ENCODE measurements around the gene TSC22D4. TPM values are rescaled to one million over a fixed set of nuclear protein-coding genes. Genes with fewer than 3 reads are reported as not detected.
"Not testable (repeated sequence)": the region's sequence is repeated elsewhere in the genome, so short reads cannot be mapped to it uniquely, and the experiment has no call there.

TSC22D4 gene
- total RNA-seq, 3 donors from 2014 or later = 45.1 to 65.2 (median 64.8) TPM

DNA sequence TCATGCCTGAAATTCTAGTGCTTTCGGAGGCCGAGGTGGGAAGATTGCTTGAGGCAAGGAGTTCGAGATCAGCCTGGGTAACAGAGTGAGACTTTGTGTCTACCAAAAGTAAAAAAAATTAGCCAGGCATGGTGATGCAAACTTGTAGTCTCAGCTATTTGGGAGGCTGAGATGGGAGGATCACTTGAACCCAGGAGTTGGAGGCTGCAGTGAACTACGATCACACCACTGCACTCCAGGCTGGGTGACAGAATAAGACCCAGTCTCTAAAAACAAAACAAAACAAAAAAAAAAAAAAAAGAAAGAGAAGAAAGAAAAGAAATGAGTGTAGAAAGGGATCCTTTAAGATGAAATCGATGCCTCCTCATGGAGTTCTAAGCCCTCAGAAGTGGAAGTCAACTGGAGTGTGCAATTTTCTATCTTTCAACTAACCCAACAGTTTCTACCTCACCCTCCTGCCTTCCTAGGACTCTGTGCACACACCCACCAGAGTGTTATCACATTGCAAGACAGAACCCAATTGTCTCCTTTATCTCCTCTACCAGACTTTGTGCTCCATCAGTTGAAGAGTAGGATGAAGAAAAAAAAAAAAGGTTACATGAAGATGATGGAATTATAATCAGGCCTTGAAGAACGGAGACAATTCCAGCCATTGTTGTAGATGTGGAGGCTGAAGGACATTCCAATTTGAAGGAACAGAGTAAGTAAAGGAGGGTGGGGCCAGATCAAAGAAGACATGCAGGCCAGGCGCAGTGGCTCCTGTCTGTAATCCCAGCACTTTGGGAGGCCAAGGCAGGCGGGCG, 31.6 kb upstream of the TSC22D4 start:
- ATAC-seq = no peak
- H3K4me3 ChIP-seq = no peak overlapping the region

GRCh38 chr7:100509231-100509630, 30.2 kb upstream of the TSC22D4 start:
- intact Hi-C loops (cut with DNase I, micrococcal nuclease) = no loop called here
- TF ChIP-seq, protein P1, sequence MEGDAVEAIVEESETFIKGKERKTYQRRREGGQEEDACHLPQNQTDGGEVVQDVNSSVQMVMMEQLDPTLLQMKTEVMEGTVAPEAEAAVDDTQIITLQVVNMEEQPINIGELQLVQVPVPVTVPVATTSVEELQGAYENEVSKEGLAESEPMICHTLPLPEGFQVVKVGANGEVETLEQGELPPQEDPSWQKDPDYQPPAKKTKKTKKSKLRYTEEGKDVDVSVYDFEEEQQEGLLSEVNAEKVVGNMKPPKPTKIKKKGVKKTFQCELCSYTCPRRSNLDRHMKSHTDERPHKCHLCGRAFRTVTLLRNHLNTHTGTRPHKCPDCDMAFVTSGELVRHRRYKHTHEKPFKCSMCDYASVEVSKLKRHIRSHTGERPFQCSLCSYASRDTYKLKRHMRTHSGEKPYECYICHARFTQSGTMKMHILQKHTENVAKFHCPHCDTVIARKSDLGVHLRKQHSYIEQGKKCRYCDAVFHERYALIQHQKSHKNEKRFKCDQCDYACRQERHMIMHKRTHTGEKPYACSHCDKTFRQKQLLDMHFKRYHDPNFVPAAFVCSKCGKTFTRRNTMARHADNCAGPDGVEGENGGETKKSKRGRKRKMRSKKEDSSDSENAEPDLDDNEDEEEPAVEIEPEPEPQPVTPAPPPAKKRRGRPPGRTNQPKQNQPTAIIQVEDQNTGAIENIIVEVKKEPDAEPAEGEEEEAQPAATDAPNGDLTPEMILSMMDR (IDR thresholded peaks at IDR 0.05) = no peak
- Histone ChIP-seq H3K9me3 (no peaks in the 10 kb centered on the region), H3K4me3 (no peak overlapping the region), H3K4me1 (ENCODE audit: low read depth) (no peaks in the 10 kb centered on the region), H3K36me3 (ENCODE audit: low read depth) (no peaks in the 10 kb centered on the region)
- ATAC-seq (no peak), DNase-seq (no peak)

More for the DNA sequence above, 31.6 kb upstream of the TSC22D4 start:
- Histone ChIP-seq H3K4me1 (ENCODE audit: low read depth) (no peaks in the 10 kb centered on the region), H3K36me3 (ENCODE audit: low read depth) (no peaks in the 10 kb centered on the region), H3K9me3 (no peaks in the 10 kb centered on the region)
- intact Hi-C loops (cut with DNase I, micrococcal nuclease) = no loop called here
- DNase-seq = no peak
- TF ChIP-seq, protein P1 (IDR thresholded peaks at IDR 0.05) = no peak

- TF ChIP-seq, protein P1 (IDR thresholded peaks at IDR 0.05) = no peak
- Histone ChIP-seq H3K4me3 (no peak overlapping the region), H3K9me3 (no peaks in the 10 kb centered on the region), H3K36me3 (ENCODE audit: low read depth) (no peaks in the 10 kb centered on the region), H3K4me1 (ENCODE audit: low read depth) (no peaks in the 10 kb centered on the region)
- DNase-seq (no peak), ATAC-seq (no peak)
- intact Hi-C loops (cut with DNase I, micrococcal nuclease) = no loop called here
Measured at GRCh38 chr7:100506356-100506923, 27.4 kb upstream of the TSC22D4 start.

- intact Hi-C loops (cut with DNase I, micrococcal nuclease) = no loop called here
- TF ChIP-seq, protein P1 (IDR thresholded peaks at IDR 0.05) = no peak
- H3K36me3 ChIP-seq (ENCODE audit: low read depth) = no peaks in the 10 kb centered on the region
- H3K4me1 ChIP-seq (ENCODE audit: low read depth) = no peaks in the 10 kb centered on the region
- no peak for ATAC-seq
- DNase-seq = no peak
- H3K9me3 ChIP-seq = no peaks in the 10 kb centered on the region
- H3K4me3 ChIP-seq = no peak overlapping the region
Measured at GRCh38 chr7:100504887-100505611, 26.0 kb upstream of the TSC22D4 start.

DNA sequence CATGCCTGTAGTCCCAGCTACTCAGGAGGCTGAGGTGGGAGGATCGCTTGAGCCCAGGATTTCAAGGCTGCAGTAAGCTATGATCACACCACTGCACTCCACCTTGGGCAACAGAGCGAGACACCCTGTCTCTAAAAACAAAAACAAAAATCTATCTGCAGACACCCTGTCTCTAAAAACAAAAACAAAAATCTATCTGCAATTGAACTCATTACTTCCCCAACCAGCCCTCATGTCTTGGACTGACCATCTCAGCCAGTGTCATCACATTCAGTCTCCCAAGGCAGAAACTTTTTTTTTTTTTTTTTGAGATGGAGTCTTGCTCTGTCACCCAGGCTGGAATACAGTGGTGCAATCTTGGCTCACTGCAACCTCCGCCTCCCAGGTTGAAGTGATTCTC, 25.0 kb upstream of the TSC22D4 start:
- H3K36me3 ChIP-seq (ENCODE audit: low read depth); H3K4me1 ChIP-seq (ENCODE audit: low read depth); H3K9me3 ChIP-seq; ATAC-seq; H3K4me3 ChIP-seq; DNase-seq; intact Hi-C loops (cut with DNase I, micrococcal nuclease): not testable (repeated sequence)

- intact Hi-C loops (cut with DNase I, micrococcal nuclease); H3K36me3 ChIP-seq (ENCODE audit: low read depth); H3K4me3 ChIP-seq; DNase-seq; ATAC-seq; H3K4me1 ChIP-seq (ENCODE audit: low read depth); H3K9me3 ChIP-seq: not testable (repeated sequence)
Measured at GRCh38 chr7:100500743-100501142, 21.7 kb upstream of the TSC22D4 start.
